GM18870 (cell line): Measurements from ENCODE around the gene MYT1.

Source experiments
- ATAC-seq: cut with Tn5 transposase; IDR thresholded peaks from one replicate; pipeline ENCODE4 v1.9.1; 2021; ENCODE audit warnings: moderate library complexity; ENCODE audit not compliant: unreplicated experiment

Gene MYT1

GRCh38 chr20:64242797-64243475 is 78.7 kb downstream of the MYT1 start:
- ATAC-seq, result no peak

GRCh38 chr20:64244281-64244805 is 80.1 kb downstream of the MYT1 start:
- ATAC-seq, result no peak

- ATAC-seq, result no peak
Measured at GRCh38 chr20:64244870-64245603, 80.8 kb downstream of the MYT1 start.

GRCh38 chr20:64245746-64246595 is 81.7 kb downstream of the MYT1 start:
- no peak for ATAC-seq

GRCh38 chr20:64246616-64247306 is 82.5 kb downstream of the MYT1 start:
- ATAC-seq, result no peak

GRCh38 chr20:64247307-64247618 is 83.0 kb downstream of the MYT1 start:
- no peak for ATAC-seq

GRCh38 chr20:64247970-64248841 is 84.0 kb downstream of the MYT1 start:
- ATAC-seq, result no peak

GRCh38 chr20:64250027-64250426 is 85.8 kb downstream of the MYT1 start:
- no peak for ATAC-seq

- ATAC-seq, result no peak
Measured at GRCh38 chr20:64253000-64253383, 88.7 kb downstream of the MYT1 start.

GRCh38 chr20:64253443-64253842 is 89.2 kb downstream of the MYT1 start:
- no peak for ATAC-seq

GRCh38 chr20:64254156-64254555 is 89.9 kb downstream of the MYT1 start:
- no peak for ATAC-seq

- ATAC-seq, result no peak
Measured at GRCh38 chr20:64254571-64255360, 90.5 kb downstream of the MYT1 start.

- no peak for ATAC-seq
Measured at GRCh38 chr20:64255361-64256281, 91.4 kb downstream of the MYT1 start, which contains the start of gene PCMTD2. Gene PCMTD2, plus strand, starts transcription at chr20:64255748. Its CDS starts 4,218 bp downstream, at chr20:64259966.

- no peak for ATAC-seq
Measured at GRCh38 chr20:64256282-64256935, 92.2 kb downstream of the MYT1 start.

- no peak for ATAC-seq
Measured at GRCh38 chr20:64257107-64257757, 93.0 kb downstream of the MYT1 start.

GRCh38 chr20:64258071-64258823 is 94.0 kb downstream of the MYT1 start:
- no peak for ATAC-seq
